HG02885 (cell line): ENCODE results near the gene TBC1D14.

Experiments used
- ATAC-seq: cut with Tn5 transposase; IDR thresholded peaks from one replicate; pipeline ENCODE4 v1.9.1; 2021; ENCODE audit warnings: mild to moderate bottlenecking; ENCODE audit not compliant: unreplicated experiment, poor library complexity

The TBC1D14 gene

DNA sequence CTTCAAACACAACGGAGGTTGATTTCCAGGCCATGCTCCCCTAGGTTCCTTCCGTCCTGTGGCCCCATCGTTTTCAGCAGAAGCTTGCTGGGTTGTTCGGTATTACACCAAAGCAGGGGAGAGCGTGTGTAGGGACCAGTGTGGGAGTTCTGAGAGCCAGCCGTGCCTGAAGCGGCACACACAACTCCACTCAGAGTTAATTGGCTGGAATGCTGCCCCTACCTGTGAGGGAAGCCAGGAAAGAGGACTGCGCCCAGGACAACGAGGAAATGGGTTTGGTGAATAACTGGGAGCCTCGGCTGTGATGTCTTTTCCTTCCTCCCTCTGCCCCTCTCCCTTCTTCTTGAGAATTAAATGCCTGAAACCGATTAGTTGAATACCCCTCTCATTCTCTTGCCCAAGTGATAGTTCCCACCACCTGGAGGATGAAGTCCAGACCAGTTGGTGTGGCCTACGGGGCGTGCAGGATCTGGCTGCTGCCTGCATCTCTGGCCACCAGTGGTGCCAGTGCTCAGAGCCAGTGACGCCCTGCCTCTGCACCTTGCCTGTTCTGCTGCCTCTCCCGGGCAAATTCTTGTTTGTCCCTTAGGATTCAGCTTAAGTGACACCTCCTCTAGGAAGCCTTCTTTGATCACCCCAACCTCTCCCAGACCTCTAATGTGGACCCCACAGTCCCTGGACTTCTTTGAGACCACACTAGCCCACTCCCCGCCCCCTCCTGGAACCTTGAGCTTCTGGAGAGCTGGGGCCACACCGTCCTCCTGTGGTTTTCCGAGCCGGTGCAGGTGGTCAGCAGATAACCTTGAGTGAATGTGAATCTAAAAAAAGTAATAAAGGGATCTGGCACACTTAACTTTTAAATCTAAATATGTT lies 33.6 kb downstream of the TBC1D14 start:
- no peak for ATAC-seq

DNA sequence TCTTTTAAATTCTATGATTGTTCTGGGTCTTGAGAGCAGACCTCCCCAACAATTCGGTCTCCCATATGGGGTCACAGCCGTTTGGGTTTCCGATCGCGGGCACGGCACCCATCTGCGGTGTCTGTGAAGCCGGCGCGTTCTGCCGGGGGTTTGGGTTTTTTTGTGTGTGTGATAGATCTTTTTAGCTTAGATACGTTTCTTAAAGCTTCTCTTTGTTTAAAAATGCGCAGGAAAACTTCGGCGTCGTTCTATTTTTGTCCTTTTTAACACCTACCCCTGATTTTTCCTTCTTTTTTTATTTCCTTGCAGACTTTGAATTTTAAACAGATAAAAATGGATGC lies 34.2 kb downstream of the TBC1D14 start:
- no peak for ATAC-seq

DNA sequence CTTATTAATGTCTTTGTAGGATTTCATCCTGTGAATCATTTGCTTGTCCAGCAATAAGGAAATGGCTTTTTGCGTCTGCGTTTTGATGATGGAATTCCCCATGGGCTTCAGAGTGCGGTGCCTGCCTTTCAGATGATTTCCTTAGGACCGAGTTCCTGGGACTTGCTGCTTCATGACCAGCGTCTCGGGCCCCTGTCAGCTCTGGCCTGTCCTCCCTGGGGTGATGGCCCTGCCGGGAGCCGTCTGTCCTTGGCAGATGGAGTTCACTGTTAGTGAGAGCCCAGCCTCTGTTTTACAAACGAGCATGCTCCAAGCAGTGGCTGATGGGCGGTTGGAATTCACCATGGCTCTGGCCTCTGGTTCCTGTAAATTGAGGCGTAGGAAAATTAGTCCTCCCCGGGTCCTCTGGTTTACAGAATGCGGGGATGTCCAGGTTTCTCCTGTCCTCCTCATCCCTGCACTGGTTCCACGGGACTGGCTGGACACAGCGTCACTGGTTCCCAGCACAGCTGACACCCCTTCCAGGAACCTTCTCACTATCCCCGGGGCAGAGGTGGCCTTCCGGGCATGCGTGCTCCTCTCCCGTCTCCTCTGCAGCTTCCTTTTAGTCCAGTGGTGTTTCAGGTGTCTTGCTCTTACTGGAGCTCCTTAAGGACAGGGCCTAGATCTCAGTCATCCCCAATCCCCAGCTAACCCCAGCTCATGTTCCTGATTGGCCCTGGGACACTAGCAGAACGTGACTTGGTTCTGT lies 34.9 kb downstream of the TBC1D14 start:
- ATAC-seq: no peak

DNA sequence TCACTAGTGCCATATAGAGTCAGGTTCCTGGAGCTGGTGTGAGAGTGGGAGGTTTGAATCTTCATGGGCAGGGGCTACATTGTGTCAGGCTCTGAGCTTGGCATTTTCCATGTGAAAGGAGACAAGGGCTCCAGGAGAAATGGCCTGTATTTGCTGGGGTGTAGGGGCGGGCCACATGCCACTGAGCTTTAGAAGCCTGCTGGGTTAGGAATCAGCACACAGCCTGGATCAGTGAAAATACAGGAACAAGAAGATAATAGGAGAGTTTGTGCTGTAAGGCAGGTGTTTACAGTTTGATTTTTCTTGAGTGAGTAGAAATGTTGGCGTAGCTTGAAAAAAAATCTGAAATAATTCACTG lies 35.4 kb downstream of the TBC1D14 start:
- ATAC-seq: no peak

DNA sequence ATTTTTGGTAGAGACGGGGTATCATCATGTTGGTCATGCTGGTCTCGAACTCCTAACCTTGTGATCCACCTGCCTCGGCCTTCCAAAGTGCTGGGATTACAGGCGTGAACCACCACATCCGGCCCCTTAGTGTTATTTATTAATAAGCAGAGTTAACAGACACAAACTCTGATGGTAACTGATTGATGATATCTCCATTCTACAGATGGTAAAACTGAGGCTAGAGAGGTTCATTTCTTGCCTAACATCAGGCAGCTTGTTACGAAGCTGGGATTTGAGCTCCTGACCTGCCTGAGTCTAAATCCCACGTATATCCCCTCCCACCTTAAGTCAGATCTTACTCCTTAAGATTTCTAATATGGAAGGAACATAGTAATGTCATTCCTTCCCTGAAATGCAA lies 36.9 kb downstream of the TBC1D14 start:
- ATAC-seq: no peak

DNA sequence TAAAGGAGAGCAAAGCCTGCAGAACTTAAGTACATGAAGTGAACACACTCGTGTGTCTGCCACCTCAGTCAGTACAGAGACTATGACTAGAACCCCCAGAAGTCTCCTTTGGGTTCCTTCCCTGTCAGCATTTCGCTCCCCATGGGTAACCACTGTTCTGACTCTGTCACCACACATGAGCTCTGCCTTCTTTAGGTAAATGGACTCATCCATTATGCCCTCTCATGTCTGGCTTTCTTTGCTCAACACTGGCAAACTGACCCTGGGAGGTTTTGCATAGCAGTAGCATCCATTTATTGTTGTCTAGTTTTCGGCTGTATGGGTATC lies 38.5 kb downstream of the TBC1D14 start:
- no peak for ATAC-seq

DNA sequence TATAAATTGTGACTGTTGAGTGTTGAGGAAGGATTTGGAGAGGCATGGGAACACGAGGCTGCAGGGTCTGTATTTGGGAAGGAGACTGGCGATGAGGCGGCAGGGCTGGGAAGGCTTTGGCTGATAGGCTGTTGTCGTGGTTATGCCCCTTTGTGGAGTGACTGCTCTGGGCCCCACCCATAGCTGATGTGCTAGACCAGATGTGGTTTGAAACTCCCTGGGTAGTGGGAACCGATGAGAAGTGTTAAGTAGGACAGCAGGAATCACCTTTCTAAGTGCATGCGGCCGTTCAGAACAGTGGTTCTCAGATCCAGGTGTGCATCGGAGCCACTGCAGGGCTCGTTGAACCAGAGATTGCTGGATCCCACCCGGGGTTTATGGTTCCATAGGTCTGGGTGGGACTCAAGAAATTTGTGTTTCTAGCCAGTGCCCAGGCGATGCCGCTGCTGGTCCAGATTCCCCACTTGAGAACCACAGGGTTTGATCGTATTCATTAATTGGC lies 42.3 kb downstream of the TBC1D14 start:
- no peak for ATAC-seq

DNA sequence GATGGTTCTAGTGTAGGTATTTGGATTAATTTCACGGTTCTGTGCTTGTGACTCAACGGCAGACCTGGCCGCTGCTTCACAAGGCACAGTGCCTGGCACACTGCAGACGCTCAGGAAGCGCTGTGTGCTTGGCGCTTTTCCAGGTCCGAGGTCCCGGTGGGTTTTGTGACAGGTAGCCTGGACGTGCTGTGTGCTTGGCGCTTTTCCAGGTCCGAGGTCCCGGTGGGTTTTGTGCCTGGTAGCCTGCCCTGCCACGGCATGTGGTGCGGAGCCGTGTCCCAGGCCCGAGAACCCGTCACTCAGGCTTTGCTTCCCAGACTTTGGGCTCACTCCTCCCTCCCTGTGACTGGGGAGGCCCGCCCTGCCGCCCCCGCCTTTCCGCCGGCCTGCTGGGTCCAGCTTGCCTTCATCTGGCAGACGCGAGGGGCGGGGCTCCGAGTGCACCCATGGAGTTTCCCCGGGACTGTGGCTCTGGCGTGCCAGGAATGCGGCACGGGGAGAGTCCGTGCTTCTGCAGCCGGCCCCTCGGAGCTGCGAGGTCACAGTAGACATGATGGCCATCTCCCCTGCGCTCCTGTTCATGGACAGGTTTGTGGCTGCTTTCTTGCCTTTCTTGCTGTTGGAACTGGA lies 44.2 kb downstream of the TBC1D14 start:
- no peak for ATAC-seq

DNA sequence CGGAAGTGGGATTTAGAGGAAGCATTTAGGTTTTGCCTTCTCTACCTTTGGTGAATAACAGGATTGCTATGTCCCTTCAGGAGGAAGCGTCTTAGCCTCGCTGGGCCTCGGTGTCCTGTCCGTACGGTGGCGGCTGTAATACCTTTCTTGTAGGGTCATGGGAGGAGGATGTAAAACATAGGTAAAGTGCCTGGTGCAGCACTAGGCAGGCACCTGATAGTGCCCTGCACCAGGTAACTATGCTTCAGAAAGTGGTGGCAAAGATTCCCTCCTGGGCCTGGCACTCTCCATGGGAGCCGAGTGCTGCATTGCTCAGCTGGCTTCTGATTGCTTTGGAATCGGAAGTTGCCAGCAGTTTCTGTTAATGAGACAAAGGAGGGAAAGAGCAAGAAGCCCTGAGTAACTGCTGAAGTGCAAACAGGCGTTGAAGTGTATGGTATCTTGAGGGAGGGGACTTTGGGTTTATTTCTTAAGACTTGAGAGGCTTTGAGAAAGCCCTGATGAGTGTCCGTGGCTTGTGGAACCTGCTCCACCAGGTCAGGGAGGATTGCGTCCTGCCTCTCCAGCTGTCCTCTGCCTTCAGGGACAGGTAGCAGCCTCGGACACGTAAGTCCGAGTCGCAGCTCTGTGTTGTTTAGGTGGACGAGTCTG lies 45.8 kb downstream of the TBC1D14 start:
- ATAC-seq: no peak

DNA sequence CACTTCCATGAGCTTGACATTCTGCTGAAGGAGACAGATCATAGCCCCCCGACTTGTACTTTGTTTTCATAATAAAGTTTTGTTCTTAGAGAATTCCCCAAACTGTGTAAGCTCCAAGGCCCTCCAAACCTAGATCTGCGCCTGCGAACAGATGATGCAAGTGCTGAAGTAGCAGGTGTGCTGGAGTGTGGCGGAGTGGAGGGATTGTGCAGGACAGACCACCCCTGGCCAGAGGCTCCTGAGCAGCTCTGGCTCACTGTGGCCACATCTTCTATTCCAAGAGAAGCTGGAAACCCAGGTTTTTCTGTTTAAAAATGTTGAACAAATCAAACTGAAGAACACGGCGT lies 46.4 kb downstream of the TBC1D14 start:
- ATAC-seq: no peak

DNA sequence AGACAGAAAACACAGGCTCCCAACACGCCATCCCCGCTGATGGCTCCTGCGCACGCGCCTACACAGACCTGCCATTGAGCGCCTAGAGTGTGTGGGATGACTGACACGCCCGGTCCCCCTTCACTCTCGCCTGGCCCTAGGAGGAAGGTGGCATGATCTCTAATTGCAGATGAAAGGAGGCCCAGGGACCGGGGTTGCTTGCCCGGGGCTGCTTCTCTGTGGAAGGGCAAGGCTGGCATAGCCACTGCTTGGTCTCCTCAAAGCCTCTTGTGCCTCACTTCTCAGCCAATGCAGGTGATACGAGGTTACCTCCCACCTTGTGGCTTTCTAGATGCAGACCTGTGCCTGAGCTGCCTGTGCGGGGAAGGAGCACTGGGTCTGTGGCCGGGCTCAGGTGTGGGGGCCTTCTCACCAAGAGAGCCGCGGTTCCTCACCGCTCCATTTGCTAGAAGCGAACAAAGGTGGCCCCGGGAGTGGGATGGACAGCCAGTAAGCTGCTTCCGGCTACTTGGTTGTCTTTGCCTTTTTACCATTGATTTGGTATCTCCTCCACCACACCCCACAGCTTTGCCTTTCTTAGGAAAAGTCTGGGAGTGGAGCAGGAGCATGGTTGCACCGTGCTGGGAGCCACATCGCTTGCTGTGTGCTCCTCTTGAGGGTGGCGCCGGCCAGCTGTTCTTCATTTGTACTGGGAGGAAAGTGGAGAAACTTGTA lies 47.0 kb downstream of the TBC1D14 start:
- ATAC-seq: no peak

DNA sequence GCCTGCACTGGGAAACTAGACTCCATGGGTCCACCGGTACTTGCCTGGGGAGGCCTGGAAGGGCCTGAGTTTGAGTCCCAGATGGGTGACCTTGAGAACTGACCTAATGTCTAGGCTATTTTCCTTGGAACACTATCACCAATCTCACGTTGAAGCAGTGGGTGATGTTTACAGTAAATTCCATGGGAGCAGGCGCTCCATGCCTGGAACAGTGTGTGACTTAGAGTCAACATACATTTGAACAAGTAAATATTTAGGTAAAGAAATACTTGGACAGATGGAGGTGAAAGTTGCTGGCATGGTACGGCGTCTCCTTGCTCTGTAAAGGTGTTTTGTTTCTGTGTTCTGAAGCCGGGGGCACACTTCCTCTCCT lies 47.5 kb downstream of the TBC1D14 start:
- no peak for ATAC-seq

DNA sequence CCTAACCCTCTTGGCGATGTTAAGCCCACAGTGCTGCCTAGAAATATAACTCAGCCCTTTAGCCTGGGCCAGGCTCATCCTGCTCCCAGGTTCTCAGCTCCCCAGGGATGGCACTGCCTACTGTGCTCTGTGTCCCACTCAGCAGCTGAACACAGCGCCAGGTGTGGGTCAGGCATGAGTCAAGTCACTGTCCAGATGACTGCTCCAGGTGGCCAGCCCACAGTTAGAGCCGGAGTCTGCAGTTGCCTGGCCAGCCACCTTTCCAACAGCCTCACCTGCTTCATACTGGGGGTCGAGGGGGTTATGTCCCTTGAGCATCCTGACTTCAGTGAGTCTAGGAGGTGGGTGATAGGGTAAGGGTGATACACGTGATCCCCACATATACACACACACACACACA lies 48.4 kb downstream of the TBC1D14 start:
- ATAC-seq: no peak

DNA sequence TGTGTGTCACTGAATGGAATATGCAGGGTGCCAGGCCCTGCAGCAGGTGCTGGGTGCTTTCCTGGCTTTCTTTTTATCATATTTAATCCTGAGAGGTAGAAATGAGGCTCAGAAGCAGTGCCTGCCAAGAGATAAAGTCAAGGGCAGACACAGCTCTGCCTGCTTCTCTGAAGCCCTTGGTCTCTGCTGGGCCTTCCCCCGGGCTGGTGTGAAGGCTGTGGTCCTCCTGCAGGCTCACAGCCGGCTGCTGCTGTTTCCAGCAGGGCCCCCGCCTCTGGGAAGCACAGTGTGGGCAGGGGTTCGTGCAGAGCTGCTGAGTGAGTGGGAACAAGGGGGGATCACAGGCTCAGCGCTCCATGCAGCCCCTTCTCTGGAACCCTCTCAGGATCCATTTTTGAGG lies 49.6 kb downstream of the TBC1D14 start:
- no peak for ATAC-seq

DNA sequence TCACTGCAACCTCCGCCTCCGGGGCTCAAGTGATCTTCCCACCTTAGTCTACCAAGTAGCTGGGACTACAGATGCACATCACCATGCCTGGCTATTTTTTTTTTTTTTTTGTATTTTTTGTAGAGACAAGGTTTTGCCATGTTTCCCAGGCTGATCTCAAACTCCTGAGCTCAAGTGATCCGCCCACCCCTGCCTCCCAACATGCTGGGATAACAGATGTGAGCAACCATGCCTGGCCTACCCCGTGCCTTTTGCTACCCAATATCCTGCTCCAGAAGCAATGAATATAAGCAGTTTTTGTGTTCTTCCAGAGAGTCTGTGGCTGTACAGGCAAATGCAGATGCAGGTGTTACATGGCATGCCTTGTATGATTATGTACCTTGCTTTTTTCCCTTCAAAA lies 50.5 kb downstream of the TBC1D14 start:
- no peak for ATAC-seq

DNA sequence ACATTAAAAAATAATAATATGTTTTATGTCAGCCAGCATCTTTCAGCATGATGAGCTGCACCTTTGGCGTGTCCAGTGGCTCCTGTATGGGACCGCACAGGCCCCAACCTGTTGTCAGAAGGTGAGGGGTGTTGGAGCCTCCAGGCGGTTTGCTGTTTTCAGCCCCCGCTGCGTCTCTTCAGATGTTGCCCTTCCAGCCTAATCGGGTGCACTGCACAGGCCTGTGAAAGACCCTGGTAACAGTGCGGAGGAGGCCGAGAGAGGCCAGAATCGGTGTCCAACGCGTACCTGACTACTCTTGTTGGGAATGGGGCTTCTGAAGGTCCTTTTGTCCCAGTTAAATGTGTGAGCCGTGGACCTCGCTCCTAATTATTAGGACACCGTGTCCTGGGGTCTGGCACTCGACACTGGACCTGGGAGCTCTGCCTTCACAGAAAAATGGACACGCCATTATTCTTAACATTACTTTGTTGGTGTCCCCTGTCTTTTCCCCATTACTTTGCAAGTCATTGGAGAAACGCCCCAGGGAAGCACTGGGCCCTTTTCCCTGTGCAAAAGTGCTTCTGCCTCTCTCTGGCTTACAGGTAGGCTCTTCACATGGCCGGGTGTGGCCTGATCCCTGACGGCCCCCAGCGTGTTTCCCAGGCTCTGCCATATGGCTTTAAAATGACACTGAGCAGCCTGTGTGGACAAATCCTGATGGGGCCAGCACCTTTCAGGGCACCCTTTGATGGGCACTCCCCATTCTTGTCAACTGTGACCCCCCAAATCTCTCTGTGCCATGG lies 51.2 kb downstream of the TBC1D14 start:
- no peak for ATAC-seq

DNA sequence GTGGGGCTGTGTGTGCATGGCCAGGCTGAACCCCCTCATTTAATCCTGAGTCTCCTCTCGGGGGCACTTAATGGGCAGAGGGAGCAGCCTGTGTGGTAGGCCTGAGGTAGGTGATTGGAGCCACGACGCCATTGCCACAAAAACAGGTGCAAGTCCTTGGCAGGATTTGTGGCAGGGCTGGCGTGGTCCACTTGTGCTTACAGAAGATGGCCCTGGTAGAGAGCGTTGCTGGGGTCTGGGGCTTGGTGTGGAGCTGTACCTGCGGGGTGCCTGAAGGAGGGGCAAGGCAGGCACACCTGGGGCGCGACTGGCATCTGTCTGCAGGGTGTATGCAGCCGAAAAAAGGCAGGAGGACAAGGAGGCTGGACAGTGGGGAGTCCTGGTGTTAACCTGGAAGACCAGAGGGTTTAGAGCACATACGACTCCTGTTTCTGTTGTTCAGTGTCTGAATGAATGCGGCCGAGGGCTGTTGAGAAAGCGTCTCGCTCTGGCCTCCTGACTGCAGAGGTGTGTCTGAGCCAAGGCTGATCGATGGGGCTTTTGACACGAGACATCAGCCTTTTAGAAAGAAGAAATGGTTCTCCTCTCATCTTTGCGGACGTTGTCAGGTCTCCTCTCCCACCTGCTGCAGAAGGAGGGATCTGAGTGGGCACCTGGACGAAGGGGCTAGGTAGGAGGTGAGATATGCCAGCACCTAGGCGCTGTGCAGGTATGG lies 52.0 kb downstream of the TBC1D14 start:
- ATAC-seq: no peak

DNA sequence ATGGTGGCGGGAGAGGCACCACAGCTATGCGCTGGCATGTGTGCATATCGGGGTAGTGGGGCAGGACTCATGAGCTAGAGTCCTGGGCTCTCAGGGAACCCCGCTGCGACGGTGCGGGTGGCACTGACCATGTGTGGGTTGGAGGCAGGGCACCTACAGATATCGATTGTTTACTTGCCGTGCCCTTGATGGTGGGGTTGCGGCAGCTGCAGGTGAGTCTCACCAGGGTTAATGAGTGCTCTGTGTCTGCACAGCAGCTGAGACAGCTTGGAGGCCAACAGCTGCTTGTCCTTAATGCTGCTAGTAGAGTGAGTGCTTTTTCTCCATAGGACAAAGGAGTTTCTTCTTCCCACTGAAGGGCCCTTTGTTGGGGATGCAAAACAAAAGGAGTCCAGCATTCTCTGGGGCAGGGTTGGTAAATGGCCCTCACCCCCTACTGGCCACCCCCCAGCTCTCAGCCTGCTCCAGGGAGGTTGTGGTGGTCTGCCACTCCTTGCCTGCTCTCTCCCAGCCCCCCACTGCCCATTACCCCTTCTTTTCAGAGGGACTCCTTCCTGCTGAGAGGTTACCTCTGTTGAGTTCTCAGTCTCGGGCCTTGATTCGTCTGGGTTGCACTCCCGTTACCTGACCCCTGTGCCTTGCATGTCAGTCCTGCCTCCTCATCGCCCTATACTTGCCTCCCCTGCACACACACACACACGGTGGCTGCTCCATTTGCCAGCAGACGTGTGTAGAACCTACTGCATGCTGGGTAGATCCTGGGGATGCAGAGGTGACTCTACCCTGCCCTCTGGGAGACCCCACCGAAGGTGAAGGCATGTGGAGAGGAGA lies 52.8 kb downstream of the TBC1D14 start:
- no peak for ATAC-seq
